ENCODE results near the gene SLIT3.

The SLIT3 gene

GRCh38 chr5:169265888-169266287 is 35.1 kb downstream of the SLIT3 start:
- no peak for DNase-seq (ENCODE audit: low read depth in 2 of 2)

- DNase-seq (ENCODE audit: low read depth in 2 of 2), result no peak
These were observed 37.3 kb downstream of the SLIT3 start for GRCh38 chr5:169263591-169263990.

- DNase-seq (ENCODE audit: low read depth in 2 of 2), result no peak
These were observed 39.9 kb downstream of the SLIT3 start for GRCh38 chr5:169260896-169261569.

- no peak for DNase-seq (ENCODE audit: low read depth in 2 of 2)
These were observed 42.5 kb downstream of the SLIT3 start for GRCh38 chr5:169258372-169259000.

- no peak for DNase-seq (ENCODE audit: low read depth in 2 of 2)
These were observed 44.7 kb downstream of the SLIT3 start for GRCh38 chr5:169256191-169256590.

GRCh38 chr5:169253071-169253470 is 47.9 kb downstream of the SLIT3 start:
- DNase-seq (ENCODE audit: low read depth in 2 of 2), result no peak

- no peak for DNase-seq (ENCODE audit: low read depth in 2 of 2)
These were observed 49.4 kb downstream of the SLIT3 start for GRCh38 chr5:169251333-169252084.

GRCh38 chr5:169250887-169251286 is 50.1 kb downstream of the SLIT3 start:
- DNase-seq (ENCODE audit: low read depth in 2 of 2), result no peak

GRCh38 chr5:169248996-169249395 is 51.9 kb downstream of the SLIT3 start:
- no peak for DNase-seq (ENCODE audit: low read depth in 2 of 2)

- no peak for DNase-seq (ENCODE audit: low read depth in 2 of 2)
These were observed 52.4 kb downstream of the SLIT3 start for GRCh38 chr5:169248550-169248949.

GRCh38 chr5:169244812-169245211 is 56.1 kb downstream of the SLIT3 start:
- DNase-seq (ENCODE audit: low read depth in 2 of 2), result no peak

- no peak for DNase-seq (ENCODE audit: low read depth in 2 of 2)
These were observed 57.1 kb downstream of the SLIT3 start for GRCh38 chr5:169243651-169244422.

- no peak for DNase-seq (ENCODE audit: low read depth in 2 of 2)
These were observed 58.1 kb downstream of the SLIT3 start for GRCh38 chr5:169242849-169243186.

GRCh38 chr5:169242175-169242848 is 58.6 kb downstream of the SLIT3 start:
- DNase-seq (ENCODE audit: low read depth in 2 of 2), result no peak

- no peak for DNase-seq (ENCODE audit: low read depth in 2 of 2)
These were observed 71.5 kb downstream of the SLIT3 start for GRCh38 chr5:169229342-169229892.

- no peak for DNase-seq (ENCODE audit: low read depth in 2 of 2)
These were observed 74.0 kb downstream of the SLIT3 start for GRCh38 chr5:169226895-169227294.

GRCh38 chr5:169225830-169226356 is 75.0 kb downstream of the SLIT3 start:
- no peak for DNase-seq (ENCODE audit: low read depth in 2 of 2)

GRCh38 chr5:169223595-169223953 is 77.4 kb downstream of the SLIT3 start:
- no peak for DNase-seq (ENCODE audit: low read depth in 2 of 2)

GRCh38 chr5:169222934-169223594 is 77.9 kb downstream of the SLIT3 start:
- no peak for DNase-seq (ENCODE audit: low read depth in 2 of 2)

- no peak for DNase-seq (ENCODE audit: low read depth in 2 of 2)
These were observed 79.4 kb downstream of the SLIT3 start for GRCh38 chr5:169221519-169221918.

- no peak for DNase-seq (ENCODE audit: low read depth in 2 of 2)
These were observed 81.0 kb downstream of the SLIT3 start for GRCh38 chr5:169219961-169220360.
